HepG2 (cell line): ENCODE measurements around the gene EXOC3L2. TPM values are rescaled to one million over a fixed set of nuclear protein-coding genes. Genes with fewer than 3 reads are reported as not detected.

Experiments used
- AGO2 ChIP-seq: fragments of 200-400 bp; formaldehyde crosslinking; optimal IDR thresholded peaks from 2 replicates; pipeline ENCODE3; 2017; ENCODE audit warnings: mild to moderate bottlenecking, low read depth, low read length, moderate library complexity
- BRF2 ChIP-seq: sonication (generic); formaldehyde crosslinking; IDR thresholded peaks from 2 replicates; pipeline ENCODE4 v1.8.1; 2022; ENCODE audit warnings: mild to moderate bottlenecking, missing genetic modification reagents
- JUN ChIP-seq: sonication (generic); formaldehyde crosslinking; IDR thresholded peaks from 2 replicates; pipeline ENCODE4 v1.4.0; 2020; ENCODE audit warnings: mild to moderate bottlenecking, missing genetic modification reagents
- NRL ChIP-seq: sonication (generic); formaldehyde crosslinking; IDR thresholded peaks from 2 replicates; pipeline ENCODE4 v1.5.0; 2020; ENCODE audit warnings: missing genetic modification reagents, mild to moderate bottlenecking, moderate library complexity, borderline replicate concordance
- PHF5A ChIP-seq: IDR thresholded peaks from one replicate; pipeline ENCODE4 v1.6.1; 2018; ENCODE audit warnings: low read depth, missing genetic modification reagents; ENCODE audit not compliant: unreplicated experiment
- PTBP1 ChIP-seq: fragments of 200-400 bp; formaldehyde crosslinking; IDR thresholded peaks from 2 replicates; pipeline ENCODE4 v1.6.1; 2018; ENCODE audit warnings: low read length, low read depth; ENCODE audit not compliant: poor library complexity, severe bottlenecking
- RXRB ChIP-seq: IDR thresholded peaks from 2 replicates; pipeline ENCODE4 v1.6.1; 2016; ENCODE audit warnings: borderline replicate concordance, missing genetic modification reagents, missing compliant biosample characterization
- SAP130 ChIP-seq: IDR thresholded peaks from 2 replicates; pipeline ENCODE4 v1.6.1; 2016; ENCODE audit warnings: low read depth
- SIN3B ChIP-seq: fragments of 150-350 bp; IDR thresholded peaks from 2 replicates; pipeline ENCODE4 v1.6.1; 2014; ENCODE audit warnings: low read length
- SOX13 ChIP-seq, 3 experiments: fragments of 450-650 bp in 1 of 3; sonication (generic) in 1 of 3; formaldehyde crosslinking in 1 of 3; IDR thresholded peaks in 2 of 3; conservative IDR thresholded peaks in 1 of 3; 2 replicates each; pipeline versions ENCODE4 v1.5.0 to v1.6.1; 2016 to 2020; ENCODE audit warnings: antibody characterized with exemption in 1 of 3, mild to moderate bottlenecking in 1 of 3, missing compliant biosample characterization in 1 of 3, missing genetic modification reagents in 1 of 3, moderate library complexity in 1 of 3
- SOX5 ChIP-seq: IDR thresholded peaks from 2 replicates; pipeline ENCODE4 v1.6.1; 2016; ENCODE audit warnings: borderline replicate concordance
- SOX6 ChIP-seq, 2 experiments: fragments of 450-650 bp in 1 of 2; sonication (generic) in 1 of 2; formaldehyde crosslinking in 1 of 2; IDR thresholded peaks; 2 replicates each; pipeline versions ENCODE4 v1.4.0 to v1.6.1; 2017 to 2020; ENCODE audit warnings: antibody characterized with exemption in 1 of 2, mild to moderate bottlenecking in 1 of 2, missing genetic modification reagents in 1 of 2
- THAP8 ChIP-seq: sonication (generic); formaldehyde crosslinking; IDR thresholded peaks from 2 replicates; pipeline ENCODE4 v1.5.1; 2020; ENCODE audit warnings: missing genetic modification reagents, mild to moderate bottlenecking, borderline replicate concordance
- TMF1 ChIP-seq: sonication (generic); formaldehyde crosslinking; IDR thresholded peaks from 2 replicates; pipeline ENCODE4 v1.8.1; 2022; ENCODE audit warnings: low read depth, missing genetic modification reagents
- ZBTB21 ChIP-seq: sonication (generic); formaldehyde crosslinking; IDR thresholded peaks from 2 replicates; pipeline ENCODE4 v1.4.0; 2020; ENCODE audit warnings: missing genetic modification reagents
- ZZZ3 ChIP-seq: sonication (generic); formaldehyde crosslinking; IDR thresholded peaks from 2 replicates; pipeline ENCODE4 v1.4.0; 2020; ENCODE audit warnings: missing genetic modification reagents, mild to moderate bottlenecking, borderline replicate concordance
- polyA plus RNA-seq, 8 experiments: library from polyadenylated mRNA; depleted of rRNA in 3 of 8; stranded (reverse) in 7 of 8; unstranded in 1 of 8; fragments of >200 nt; fragmentation: Illumina TruSeq in 4 of 8; extraction: Trizol in 4 of 8; gene quantifications; 2 replicates each; pipeline versions ENCODE4 v1.2.1 to v1.2.3, GENCODE V29; 2011 to 2016; ENCODE audit warnings: low read depth in 4 of 8, missing spikeins in 1 of 8, mixed read lengths in 1 of 8; ENCODE audit not compliant: insufficient read depth in 1 of 8
- total RNA-seq, 5 experiments: library from RNA; depleted of rRNA; stranded (reverse); fragments of >200 nt; fragmentation: Illumina TruSeq; extraction: Trizol; gene quantifications; 2 replicates each; pipeline ENCODE4 v1.2.3, GENCODE V29; 2016; ENCODE audit warnings: low read depth in 1 of 5
- TF ChIP-seq, protein P1 (sequence below): sonication (generic); formaldehyde crosslinking; IDR thresholded peaks from 2 replicates; pipeline ENCODE4 v1.4.0; 2020; ENCODE audit warnings: missing genetic modification reagents
- TF ChIP-seq, protein P2 (sequence below): sonication (generic); formaldehyde crosslinking; IDR thresholded peaks from 2 replicates; pipeline ENCODE4 v1.4.0; 2020; ENCODE audit warnings: missing genetic modification reagents
- TF ChIP-seq, protein P3 (sequence below): sonication (generic); formaldehyde crosslinking; conservative IDR thresholded peaks from 2 replicates; pipeline ENCODE4 v1.4.0; 2020; ENCODE audit warnings: mild to moderate bottlenecking, missing genetic modification reagents, moderate library complexity
- TF ChIP-seq, protein P4 (sequence below): IDR thresholded peaks from 2 replicates; pipeline ENCODE4 v1.6.1; 2012; ENCODE audit warnings: inconsistent platforms

The EXOC3L2 gene
- total and polyA plus RNA-seq, 2 of the 13 experiments (the other 11 are each of a cell fraction or from before 2014, with no cell fraction given): 0.21 TPM; not detected in 1

- peak; percentile 25; the same call in 1 of the 2 replicates for TF ChIP-seq RXRB
- TF ChIP-seq THAP8 (CRISPR knock-in tag): no peak
- no peak for TF ChIP-seq SOX6 (IDR thresholded peaks at IDR 0.05)
- TF ChIP-seq SOX6 (CRISPR knock-in tag; IDR thresholded peaks at IDR 0.05): peak; percentile 44; the same call in 1 of the 2 replicates
- TF ChIP-seq NRL (CRISPR knock-in tag): no peak
- TF ChIP-seq, protein P1, sequence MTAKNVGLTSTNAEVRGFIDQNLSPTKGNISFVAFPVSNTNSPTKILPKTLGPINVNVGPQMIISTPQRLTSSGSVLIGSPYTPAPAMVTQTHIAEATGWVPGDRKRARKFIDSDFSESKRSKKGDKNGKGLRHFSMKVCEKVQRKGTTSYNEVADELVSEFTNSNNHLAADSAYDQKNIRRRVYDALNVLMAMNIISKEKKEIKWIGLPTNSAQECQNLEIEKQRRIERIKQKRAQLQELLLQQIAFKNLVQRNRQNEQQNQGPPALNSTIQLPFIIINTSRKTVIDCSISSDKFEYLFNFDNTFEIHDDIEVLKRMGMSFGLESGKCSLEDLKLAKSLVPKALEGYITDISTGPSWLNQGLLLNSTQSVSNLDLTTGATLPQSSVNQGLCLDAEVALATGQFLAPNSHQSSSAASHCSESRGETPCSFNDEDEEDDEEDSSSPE (CRISPR knock-in tag): no peak
- TF ChIP-seq JUN (CRISPR knock-in tag): no peak
- no peak for TF ChIP-seq PHF5A
- no peak for TF ChIP-seq TMF1 (CRISPR knock-in tag)
- no peak for TF ChIP-seq ZZZ3
- TF ChIP-seq BRF2 (CRISPR knock-in tag): no peak
- TF ChIP-seq SOX5 (CRISPR knock-in tag): peak; percentile 21; the same call in 1 of the 2 replicates
- TF ChIP-seq, protein P2, sequence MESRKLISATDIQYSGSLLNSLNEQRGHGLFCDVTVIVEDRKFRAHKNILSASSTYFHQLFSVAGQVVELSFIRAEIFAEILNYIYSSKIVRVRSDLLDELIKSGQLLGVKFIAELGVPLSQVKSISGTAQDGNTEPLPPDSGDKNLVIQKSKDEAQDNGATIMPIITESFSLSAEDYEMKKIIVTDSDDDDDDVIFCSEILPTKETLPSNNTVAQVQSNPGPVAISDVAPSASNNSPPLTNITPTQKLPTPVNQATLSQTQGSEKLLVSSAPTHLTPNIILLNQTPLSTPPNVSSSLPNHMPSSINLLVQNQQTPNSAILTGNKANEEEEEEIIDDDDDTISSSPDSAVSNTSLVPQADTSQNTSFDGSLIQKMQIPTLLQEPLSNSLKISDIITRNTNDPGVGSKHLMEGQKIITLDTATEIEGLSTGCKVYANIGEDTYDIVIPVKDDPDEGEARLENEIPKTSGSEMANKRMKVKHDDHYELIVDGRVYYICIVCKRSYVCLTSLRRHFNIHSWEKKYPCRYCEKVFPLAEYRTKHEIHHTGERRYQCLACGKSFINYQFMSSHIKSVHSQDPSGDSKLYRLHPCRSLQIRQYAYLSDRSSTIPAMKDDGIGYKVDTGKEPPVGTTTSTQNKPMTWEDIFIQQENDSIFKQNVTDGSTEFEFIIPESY (CRISPR knock-in tag): peak; percentile 82
- TF ChIP-seq SAP130 (CRISPR knock-in tag): 0 out of 2 replicates have a peak, but pooled peaks have one; percentile 14
- no peak for TF ChIP-seq SIN3B
- TF ChIP-seq, protein P3, sequence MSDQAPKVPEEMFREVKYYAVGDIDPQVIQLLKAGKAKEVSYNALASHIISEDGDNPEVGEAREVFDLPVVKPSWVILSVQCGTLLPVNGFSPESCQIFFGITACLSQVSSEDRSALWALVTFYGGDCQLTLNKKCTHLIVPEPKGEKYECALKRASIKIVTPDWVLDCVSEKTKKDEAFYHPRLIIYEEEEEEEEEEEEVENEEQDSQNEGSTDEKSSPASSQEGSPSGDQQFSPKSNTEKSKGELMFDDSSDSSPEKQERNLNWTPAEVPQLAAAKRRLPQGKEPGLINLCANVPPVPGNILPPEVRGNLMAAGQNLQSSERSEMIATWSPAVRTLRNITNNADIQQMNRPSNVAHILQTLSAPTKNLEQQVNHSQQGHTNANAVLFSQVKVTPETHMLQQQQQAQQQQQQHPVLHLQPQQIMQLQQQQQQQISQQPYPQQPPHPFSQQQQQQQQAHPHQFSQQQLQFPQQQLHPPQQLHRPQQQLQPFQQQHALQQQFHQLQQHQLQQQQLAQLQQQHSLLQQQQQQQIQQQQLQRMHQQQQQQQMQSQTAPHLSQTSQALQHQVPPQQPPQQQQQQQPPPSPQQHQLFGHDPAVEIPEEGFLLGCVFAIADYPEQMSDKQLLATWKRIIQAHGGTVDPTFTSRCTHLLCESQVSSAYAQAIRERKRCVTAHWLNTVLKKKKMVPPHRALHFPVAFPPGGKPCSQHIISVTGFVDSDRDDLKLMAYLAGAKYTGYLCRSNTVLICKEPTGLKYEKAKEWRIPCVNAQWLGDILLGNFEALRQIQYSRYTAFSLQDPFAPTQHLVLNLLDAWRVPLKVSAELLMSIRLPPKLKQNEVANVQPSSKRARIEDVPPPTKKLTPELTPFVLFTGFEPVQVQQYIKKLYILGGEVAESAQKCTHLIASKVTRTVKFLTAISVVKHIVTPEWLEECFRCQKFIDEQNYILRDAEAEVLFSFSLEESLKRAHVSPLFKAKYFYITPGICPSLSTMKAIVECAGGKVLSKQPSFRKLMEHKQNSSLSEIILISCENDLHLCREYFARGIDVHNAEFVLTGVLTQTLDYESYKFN (CRISPR knock-in tag): peak; percentile 51
- TF ChIP-seq, protein P4, sequence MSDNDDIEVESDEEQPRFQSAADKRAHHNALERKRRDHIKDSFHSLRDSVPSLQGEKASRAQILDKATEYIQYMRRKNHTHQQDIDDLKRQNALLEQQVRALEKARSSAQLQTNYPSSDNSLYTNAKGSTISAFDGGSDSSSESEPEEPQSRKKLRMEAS: peak; percentile 53; the same call in 1 of the 2 replicates
- TF ChIP-seq AGO2: no peak
- TF ChIP-seq ZBTB21 (CRISPR knock-in tag): no peak
- no peak for TF ChIP-seq SOX13 (IDR thresholded peaks at IDR 0.05)
- TF ChIP-seq SOX13 (CRISPR knock-in tag; conservative IDR thresholded peaks at IDR 0.05 in 1 of 2, IDR thresholded peaks at IDR 0.05 in 1 of 2): no peak
- no peak for TF ChIP-seq PTBP1
Measured at GRCh38 chr19:45279587-45280192, 34.5 kb upstream of the EXOC3L2 start (continued).
